GM23338 (cell line): ENCODE data around the gene CCDC68. TPM values are rescaled to one million over a fixed set of nuclear protein-coding genes. Genes with fewer than 3 reads are reported as not detected.

Experiments used
- ATAC-seq: fragments of 200-7000 bp; cut with Tn5 transposase; 3 replicates; pipeline ENCODE4 v1.9.1; 2020
- DNase-seq: peaks from one replicate; pipeline ENCODE4 v3.0.0-alpha.2; 2015; ENCODE audit warnings: low spot score
- H2AFZ ChIP-seq: fragments of 200-600 bp; sonication (generic); 2 replicates; pipeline ENCODE4 v1.8.0; 2016; ENCODE audit warnings: antibody characterized with exemption, mild to moderate bottlenecking, moderate library complexity
- H3F3A ChIP-seq: fragments of 200-600 bp; sonication (generic); replicated peaks from 2 replicates; pipeline ENCODE4 v1.8.0; 2017; ENCODE audit warnings: antibody characterized with exemption, mixed run types, low read depth
- H3K27ac ChIP-seq: fragments of 200-600 bp; sonication (generic); 2 replicates; pipeline ENCODE4 v1.6.1; 2016; ENCODE audit warnings: low read depth
- H3K27me3 ChIP-seq: fragments of 200-600 bp; sonication (generic); 2 replicates; pipeline ENCODE4 v1.8.0; 2016; ENCODE audit warnings: mild to moderate bottlenecking, mixed run types, moderate library complexity; ENCODE audit not compliant: insufficient read depth
- H3K36me3 ChIP-seq: fragments of 200-600 bp; sonication (generic); 2 replicates; pipeline ENCODE4 v1.8.0; 2016; ENCODE audit warnings: mild to moderate bottlenecking; ENCODE audit not compliant: insufficient read depth
- H3K4me1 ChIP-seq: fragments of 200-600 bp; sonication (generic); 2 replicates; pipeline ENCODE4 v1.8.0; 2016; ENCODE audit warnings: mild to moderate bottlenecking, moderate library complexity; ENCODE audit not compliant: insufficient read depth
- H3K4me2 ChIP-seq: fragments of 200-600 bp; sonication (generic); 2 replicates; pipeline ENCODE4 v1.7.1; 2017; ENCODE audit warnings: mixed run types
- H3K4me3 ChIP-seq: fragments of 200-600 bp; sonication (generic); 2 replicates; pipeline ENCODE4 v1.6.1; 2016; ENCODE audit warnings: mixed run types
- H3K79me2 ChIP-seq: fragments of 200-600 bp; sonication (generic); replicated peaks from 2 replicates; pipeline ENCODE4 v1.8.0; 2017; ENCODE audit warnings: mild to moderate bottlenecking; ENCODE audit not compliant: insufficient read depth
- H3K9me2 ChIP-seq: fragments of 200-600 bp; sonication (generic); 2 replicates; pipeline ENCODE4 v1.8.0; 2017; ENCODE audit not compliant: insufficient read depth
- H4K20me1 ChIP-seq: fragments of 200-600 bp; sonication (generic); replicated peaks from 2 replicates; pipeline ENCODE4 v1.8.0; 2017; ENCODE audit warnings: mild to moderate bottlenecking; ENCODE audit not compliant: insufficient read depth
- H3K27ac Mint-ChIP-seq: 2 replicates; pipeline ENCODE4 v1.8.0; 2020; ENCODE audit warnings: inconsistent platforms, mild to moderate bottlenecking, moderate library complexity, mixed read lengths
- H3K27me3 Mint-ChIP-seq: 3 replicates; pipeline ENCODE4 v1.8.0; 2022; ENCODE audit warnings: low read depth, mild to moderate bottlenecking, moderate library complexity, mixed read lengths, inconsistent platforms; ENCODE audit not compliant: insufficient read depth, poor library complexity
- H3K36me3 Mint-ChIP-seq: 3 replicates; pipeline ENCODE4 v1.8.0; 2021; ENCODE audit warnings: low read depth, mild to moderate bottlenecking, inconsistent platforms, moderate library complexity, mixed read lengths
- H3K4me1 Mint-ChIP-seq: 3 replicates; pipeline ENCODE4 v1.8.0; 2020; ENCODE audit warnings: mild to moderate bottlenecking, inconsistent platforms, mixed read lengths
- H3K4me3 Mint-ChIP-seq: 3 replicates; pipeline ENCODE4 v1.8.0; 2021; ENCODE audit warnings: moderate library complexity, mild to moderate bottlenecking, inconsistent platforms, mixed read lengths
- H3K9me3 Mint-ChIP-seq: 3 replicates; pipeline ENCODE4 v1.8.0; 2020; ENCODE audit warnings: moderate library complexity, mild to moderate bottlenecking, inconsistent platforms, mixed read lengths
- CREB1 ChIP-seq: fragments of 250-450 bp; sonication (Bioruptor Pico); IDR thresholded peaks from 2 replicates; pipeline ENCODE4 v1.5.0; 2020; ENCODE audit warnings: low read depth, mild to moderate bottlenecking, moderate library complexity
- EZH2phosphoT487 ChIP-seq: fragments of 200-600 bp; sonication (generic); IDR thresholded peaks from one replicate; pipeline ENCODE4 v1.8.1; 2018; ENCODE audit warnings: antibody characterized with exemption; ENCODE audit not compliant: unreplicated experiment
- POLR2AphosphoS5 ChIP-seq: IDR thresholded peaks from 2 replicates; pipeline ENCODE4 v1.6.1; 2016; ENCODE audit warnings: antibody characterized with exemption, low read depth
- ZNF331 ChIP-seq: fragments of 250-450 bp; sonication (Bioruptor Pico); IDR thresholded peaks from 2 replicates; pipeline ENCODE4 v1.5.0; 2020; ENCODE audit warnings: low read depth, mild to moderate bottlenecking, moderate library complexity
- ZNF462 ChIP-seq: fragments of 250-450 bp; sonication (Bioruptor Pico); IDR thresholded peaks from 2 replicates; pipeline ENCODE4 v1.5.0; 2020; ENCODE audit warnings: mild to moderate bottlenecking, moderate library complexity
- polyA plus RNA-seq: library from polyadenylated mRNA; unstranded; fragments of >200 nt; fragmentation: Nextera tagmentation; extraction: Ambion mirVana; gene quantifications from 2 replicates; pipeline ENCODE4 v1.2.1, GENCODE V29; 2016
- total RNA-seq: library from RNA; depleted of rRNA; stranded (reverse); fragments of >200 nt; shearing (Covaris generic); gene quantifications from 2 replicates; pipeline ENCODE4 v1.2.3, GENCODE V29; 2014

CCDC68 gene
- total and polyA plus RNA-seq, 2 experiments from 2014 or later: 1.6 to 3.7 TPM

DNA sequence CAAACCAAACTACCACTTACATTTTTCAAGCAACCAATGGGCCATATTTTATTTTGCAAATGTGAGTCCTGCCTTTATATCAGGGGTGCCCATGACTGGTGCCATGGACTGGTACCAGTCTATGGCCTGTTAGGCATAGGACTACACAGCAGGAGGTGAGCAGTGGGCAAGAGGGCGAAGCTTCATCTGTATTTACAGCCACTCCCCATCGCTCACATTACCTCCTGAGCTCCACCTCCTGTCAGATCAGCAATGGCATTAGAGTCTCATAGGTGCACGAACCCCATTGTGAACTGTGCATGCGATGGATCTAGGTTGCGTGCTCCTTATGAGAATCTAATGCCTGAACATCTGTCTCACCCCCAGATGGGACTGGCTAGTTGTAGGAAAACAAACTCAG is 53.6 kb downstream of the CCDC68 start:
- Mint-ChIP-seq H3K27ac (no peak overlapping the region), H3K4me1 (peaks cover 6% of the 10 kb centered on the region; the same call in 2 of the 3 replicates), H3K4me3 (no peak overlapping the region), H3K36me3 (no peaks in the 10 kb centered on the region), H3K9me3 (peaks cover 2% of the 10 kb centered on the region; the same call in 2 of the 3 replicates), H3K27me3 (peaks cover 1% of the 10 kb centered on the region)
- H3K27me3 ChIP-seq: no peaks in the 10 kb centered on the region
- H3K27ac ChIP-seq: no peak overlapping the region
- H3K9me2 ChIP-seq: no peaks in the 10 kb centered on the region
- H3K4me3 ChIP-seq: no peak overlapping the region
- TF ChIP-seq CREB1 (CRISPR knock-in tag): no peak
- no peak for TF ChIP-seq POLR2AphosphoS5
- TF ChIP-seq ZNF331 (CRISPR knock-in tag): no peak
- no peak for TF ChIP-seq ZNF462 (CRISPR knock-in tag)
- H3K36me3 ChIP-seq: no peaks in the 10 kb centered on the region
- no peaks in the 10 kb centered on the region for H3F3A ChIP-seq
- no peak for ATAC-seq
- no peaks in the 10 kb centered on the region for H4K20me1 ChIP-seq
- H3K4me2 ChIP-seq: no peak overlapping the region
- no peak for DNase-seq
- H2AFZ ChIP-seq: no peak overlapping the region
- no peaks in the 10 kb centered on the region for H3K4me1 ChIP-seq
- H3K79me2 ChIP-seq: no peaks in the 10 kb centered on the region

- H3K4me1 Mint-ChIP-seq: peaks cover 6% of the 10 kb centered on the region; the same call in 2 of the 3 replicates
- no peak overlapping the region for H3K4me2 ChIP-seq
- H3K27ac Mint-ChIP-seq: no peak overlapping the region
- TF ChIP-seq EZH2phosphoT487 (no peak), ZNF331 (CRISPR knock-in tag) (no peak)
- H3K27me3 Mint-ChIP-seq: peaks cover 1% of the 10 kb centered on the region
- no peaks in the 10 kb centered on the region for H3K36me3 Mint-ChIP-seq
- H3K79me2 ChIP-seq: no peaks in the 10 kb centered on the region
- H4K20me1 ChIP-seq: no peaks in the 10 kb centered on the region
- H3K4me1 ChIP-seq: no peaks in the 10 kb centered on the region
- no peak overlapping the region for H3K4me3 ChIP-seq
- no peak overlapping the region for H3K27ac ChIP-seq
- no peaks in the 10 kb centered on the region for H3K27me3 ChIP-seq
- no peak for DNase-seq
- H3K9me2 ChIP-seq: no peaks in the 10 kb centered on the region
- no peaks in the 10 kb centered on the region for H3F3A ChIP-seq
- H3K4me3 Mint-ChIP-seq: no peak overlapping the region
- no peaks in the 10 kb centered on the region for H3K36me3 ChIP-seq
- H3K9me3 Mint-ChIP-seq: peaks cover 2% of the 10 kb centered on the region; the same call in 2 of the 3 replicates
- no peak overlapping the region for H2AFZ ChIP-seq
- ATAC-seq: no peak
These were observed 54.7 kb downstream of the CCDC68 start for GRCh38 chr18:54904581-54904980.
